ENCODE data around the gene GALNTL6. TPM values are rescaled to one million over a fixed set of nuclear protein-coding genes. Genes with fewer than 3 reads are reported as not detected.
A peak's percentile ranks its signal among the peaks of the same experiment; 100 is the strongest.

Gene GALNTL6
- total and polyA plus RNA-seq, 9 of the 15 experiments (the other 6 are each of a cell fraction or from before 2014, with no cell fraction given): 0.18 to 0.50 (median 0.29) TPM

DNA sequence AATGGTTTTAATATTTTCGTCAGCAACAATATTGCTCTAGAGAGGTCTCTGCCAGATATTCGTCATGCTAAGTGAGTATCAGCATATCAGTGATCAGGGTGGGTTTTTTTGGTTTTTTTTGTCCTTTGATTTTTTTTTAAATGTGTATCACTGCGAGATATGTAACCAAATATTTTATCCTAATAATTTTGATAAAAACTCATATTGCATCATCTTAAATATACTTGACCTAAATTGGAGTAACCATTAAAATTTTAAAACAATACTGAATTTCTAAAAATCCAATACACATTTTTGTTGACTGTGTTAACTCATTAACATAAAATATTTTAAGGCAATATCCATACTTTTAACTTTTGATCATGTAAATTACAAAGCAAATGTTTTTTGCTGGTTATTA is 498.5 kb downstream of the GALNTL6 start:
- no peak for TF ChIP-seq CEBPG (CRISPR knock-in tag; IDR thresholded peaks at IDR 0.05)
- peak in 1 of 2 experiments; percentile 72; a peak in 2 of 4 replicates for TF ChIP-seq CEBPG (tag; conservative IDR thresholded peaks at IDR 0.05 in 1 of 2, IDR thresholded peaks at IDR 0.05 in 1 of 2)
- TF ChIP-seq, protein P1, sequence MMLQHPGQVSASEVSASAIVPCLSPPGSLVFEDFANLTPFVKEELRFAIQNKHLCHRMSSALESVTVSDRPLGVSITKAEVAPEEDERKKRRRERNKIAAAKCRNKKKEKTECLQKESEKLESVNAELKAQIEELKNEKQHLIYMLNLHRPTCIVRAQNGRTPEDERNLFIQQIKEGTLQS (IDR thresholded peaks at IDR 0.05): 0 out of 2 replicates have a peak, but pooled peaks have one; percentile 20
- TF ChIP-seq, protein P1 (CRISPR knock-in tag; conservative IDR thresholded peaks at IDR 0.05): no peak
- no peak for TF ChIP-seq ZNF232 (CRISPR knock-in tag; IDR thresholded peaks at IDR 0.05)
- TF ChIP-seq POLR3A (IDR thresholded peaks at IDR 0.05; ENCODE audit: borderline replicate concordance, extremely low read depth, insufficient read depth, insufficient read length): no peak
- Histone ChIP-seq H3K79me2 (ENCODE audit: control insufficient read depth, insufficient read depth, low read length) (no peaks in the 10 kb centered on the region), H4K20me1 (replicated peaks; ENCODE audit: control insufficient read depth, insufficient read depth, low read length) (no peaks in the 10 kb centered on the region), H3K4me2 (ENCODE audit: insufficient read depth, low read length) (no peak overlapping the region), H3K27ac (ENCODE audit: extremely low read depth, low read depth, low read length) (no peak overlapping the region), H3K9me1 (ENCODE audit: control insufficient read depth, insufficient read depth, low read length) (no peaks in the 10 kb centered on the region), H2AFZ (ENCODE audit: low read depth, low read length) (no peak overlapping the region), H3K27me3 (ENCODE audit: control insufficient read depth in 2 of 2, insufficient read depth in 2 of 2, low read length in 2 of 2) (no peaks in the 10 kb centered on the region), H3K9me3 (replicated peaks; ENCODE audit: control insufficient read depth, insufficient read depth, low read depth, low read length) (no peaks in the 10 kb centered on the region), H3K9ac (ENCODE audit: insufficient read depth in 1 of 2, low read depth in 2 of 2, low read length in 2 of 2) (no peak overlapping the region), H3K36me3 (ENCODE audit: control insufficient read depth, insufficient read depth, low read length) (no peaks in the 10 kb centered on the region), H3K4me1 (replicated peaks in 1 of 2; ENCODE audit: control insufficient read depth in 2 of 2, insufficient read depth in 2 of 2, low read length in 2 of 2) (no peaks in the 10 kb centered on the region), H3K4me3 (no peak overlapping the region)
- POLR2A ChIA-PET: no interaction called here
- CTCF ChIA-PET (ENCODE audit: low intra/inter-chr PET ratio): no interaction called here
- ATAC-seq (no peak), FAIRE-seq (no peak), DNase-seq (ENCODE audit: extremely low read depth in 1 of 4, low spot score in 3 of 4) (no peak)
- 0% methylated on average over 3 of the region's 3 CpGs for WGBS (ENCODE audit: insufficient coverage, low coverage, missing lambda C conversion rate)
- in situ Hi-C loops (cut with MboI) (no loop called here), intact Hi-C loops (cut with micrococcal nuclease) (no loop called here)
- no TSS peak for BruUV-seq (replicated peaks)

Data from K562 (cell line).